ENCODE data around the gene FABP3.
"Not testable (repeated sequence)": the region's sequence is repeated elsewhere in the genome, so short reads cannot be mapped to it uniquely, and the experiment has no call there.

The FABP3 gene

DNA sequence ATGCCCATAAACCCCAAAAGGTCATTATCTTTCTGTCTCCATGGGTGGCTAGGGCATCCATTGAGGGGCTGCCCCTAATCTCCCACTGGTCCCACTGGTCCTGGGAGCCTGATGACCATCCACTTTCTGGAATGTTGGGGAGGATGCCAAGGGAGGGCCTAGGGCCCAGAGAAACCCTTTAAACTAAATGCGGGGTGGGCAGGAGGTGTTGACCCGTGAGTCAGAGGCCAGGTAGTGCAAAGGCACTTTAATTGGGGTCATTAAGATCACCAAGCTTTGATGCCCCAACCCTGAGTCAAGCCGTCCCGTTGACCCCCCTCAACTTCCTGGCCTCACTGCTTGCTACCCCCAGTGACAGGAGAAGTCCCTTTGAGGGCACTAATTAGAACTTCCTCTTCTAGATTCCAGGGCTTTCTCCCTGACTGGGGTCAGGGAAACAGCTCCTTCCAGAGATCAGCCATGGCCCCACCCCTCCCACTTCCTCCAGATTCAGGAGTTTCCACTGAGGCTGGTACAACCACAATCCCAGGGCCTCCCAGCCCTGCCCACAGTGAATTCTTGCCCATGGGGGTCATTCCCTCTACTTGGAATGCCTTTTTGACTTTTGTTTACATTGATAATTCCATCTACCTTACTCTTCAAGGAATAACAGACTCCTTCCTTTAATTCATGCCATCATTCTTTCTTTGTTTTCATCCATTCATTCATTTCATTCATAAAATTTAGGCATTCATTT, 24.7 kb upstream of the FABP3 start:
- no peak overlapping the region for H3K9ac ChIP-seq (ENCODE audit: low read length)
- no peaks in the 10 kb centered on the region for H3K9me3 ChIP-seq (ENCODE audit: control insufficient read depth, low read length)
- peaks cover 23% of the 10 kb centered on the region for H3K4me1 ChIP-seq (ENCODE audit: control insufficient read depth, insufficient read depth, low read length)
- H3K4me3 ChIP-seq (ENCODE audit: low read length), result no peak overlapping the region
- H3K36me3 ChIP-seq (ENCODE audit: control insufficient read depth, insufficient read depth, low read length, severe bottlenecking), result no peaks in the 10 kb centered on the region
- H3K27me3 ChIP-seq (replicated peaks; ENCODE audit: control insufficient read depth, insufficient read depth, low read length), result peaks cover 4% of the 10 kb centered on the region
- peak; percentile 13 for DNase-seq (ENCODE audit: low read depth)

DNA sequence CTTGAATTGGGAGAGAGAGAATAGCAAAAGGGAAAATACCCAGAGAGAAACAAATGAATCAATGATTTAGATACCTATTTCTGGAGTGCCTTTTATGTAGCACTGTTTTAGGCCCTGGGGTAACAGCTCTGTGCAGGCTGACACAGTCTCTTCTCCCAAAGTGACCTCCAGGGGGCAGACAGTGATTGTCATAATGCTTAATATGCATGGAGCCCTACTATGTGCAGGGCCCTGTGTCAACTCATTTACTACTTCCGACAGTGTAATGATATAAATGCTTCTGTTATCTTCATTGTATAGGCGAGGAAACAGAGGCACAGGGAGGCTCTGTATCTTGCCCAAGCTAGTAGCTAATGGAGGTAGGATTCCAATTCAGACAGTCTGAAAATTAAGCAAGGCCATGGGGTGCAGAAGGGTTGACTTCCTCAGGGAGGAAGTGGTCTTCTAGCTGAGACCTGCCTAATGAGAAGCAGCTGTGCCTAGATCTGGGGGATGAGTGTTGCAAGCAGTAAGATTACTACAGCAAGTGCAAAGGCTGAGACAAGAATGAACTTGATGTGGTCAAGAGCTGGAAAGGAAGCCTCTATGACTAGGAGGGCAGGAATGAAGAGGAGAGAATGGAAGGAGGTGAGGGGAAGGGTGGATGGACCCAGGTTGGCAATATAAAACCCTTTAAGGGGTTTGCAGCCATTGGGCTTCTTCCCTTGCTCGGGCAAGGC, 23.9 kb upstream of the FABP3 start:
- H3K36me3 ChIP-seq (ENCODE audit: control insufficient read depth, insufficient read depth, low read length, severe bottlenecking), result no peaks in the 10 kb centered on the region
- H3K4me3 ChIP-seq (ENCODE audit: low read length), result no peak overlapping the region
- peaks cover 23% of the 10 kb centered on the region for H3K4me1 ChIP-seq (ENCODE audit: control insufficient read depth, insufficient read depth, low read length)
- H3K27me3 ChIP-seq (replicated peaks; ENCODE audit: control insufficient read depth, insufficient read depth, low read length), result peaks cover 6% of the 10 kb centered on the region
- no peak overlapping the region for H3K9ac ChIP-seq (ENCODE audit: low read length)
- peak; percentile 63 for DNase-seq (ENCODE audit: low read depth)
- no peaks in the 10 kb centered on the region for H3K9me3 ChIP-seq (ENCODE audit: control insufficient read depth, low read length)

DNA sequence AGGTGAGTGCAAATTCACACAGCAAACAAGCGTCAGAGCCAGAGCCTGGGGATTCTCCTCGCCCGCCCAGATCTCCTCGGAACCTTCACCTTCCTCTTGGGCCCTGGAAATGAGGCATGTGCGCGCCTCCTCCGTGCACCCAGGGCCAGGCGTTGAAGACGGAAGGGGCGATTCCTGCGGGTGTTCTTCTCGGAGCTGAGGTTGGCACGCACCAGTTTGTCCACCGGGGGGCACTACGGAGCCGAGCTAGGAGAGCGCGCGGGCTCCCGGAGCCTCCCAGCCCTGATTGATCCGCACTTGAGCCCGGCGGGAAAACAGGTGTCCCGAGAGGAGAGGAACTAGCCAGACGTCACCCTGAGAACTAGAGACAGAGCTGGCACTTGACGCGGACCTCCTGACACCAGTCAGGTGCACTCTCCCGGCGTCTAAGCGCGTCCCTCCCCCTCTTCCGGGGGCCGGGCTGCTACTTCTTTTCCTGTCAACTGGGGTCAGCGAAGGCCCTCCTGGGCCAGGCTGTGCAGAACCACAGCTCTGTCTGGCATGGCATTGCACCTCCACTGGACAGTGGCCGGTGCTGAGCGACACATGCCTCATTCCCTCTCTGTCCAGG, 21.8 kb upstream of the FABP3 start:
- Histone ChIP-seq H3K4me1 (ENCODE audit: control insufficient read depth, insufficient read depth, low read length) (peaks cover 16% of the 10 kb centered on the region), H3K27me3 (replicated peaks; ENCODE audit: control insufficient read depth, insufficient read depth, low read length) (peaks cover 6% of the 10 kb centered on the region), H3K9me3 (ENCODE audit: control insufficient read depth, low read length) (no peaks in the 10 kb centered on the region), H3K9ac (ENCODE audit: low read length) (peak overlapping the region; percentile 31), H3K36me3 (ENCODE audit: control insufficient read depth, insufficient read depth, low read length, severe bottlenecking) (no peaks in the 10 kb centered on the region), H3K4me3 (ENCODE audit: low read length) (peak overlapping the region; percentile 61)
- DNase-seq (ENCODE audit: low read depth), result peak; percentile 92

DNA sequence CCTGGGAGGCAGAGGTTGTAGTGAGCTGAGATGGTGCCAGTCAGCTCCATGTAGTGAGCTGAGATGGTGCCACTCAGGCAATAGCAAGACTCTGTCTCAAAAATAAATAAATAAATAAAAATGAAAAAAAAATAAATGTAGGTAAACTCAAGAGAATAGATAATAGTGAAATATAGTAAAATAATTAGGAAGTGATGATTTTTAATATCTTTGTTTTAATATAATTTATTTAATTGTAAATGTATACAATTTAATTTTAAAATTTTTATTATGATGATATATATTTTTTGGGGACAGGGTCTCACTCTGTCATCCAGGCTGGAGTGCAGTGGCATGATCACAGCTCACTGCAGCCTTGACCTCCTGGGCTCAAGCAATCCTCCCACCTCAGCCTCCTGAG, 20.6 kb upstream of the FABP3 start:
- H3K36me3 ChIP-seq (ENCODE audit: control insufficient read depth, insufficient read depth, low read length, severe bottlenecking), result no peaks in the 10 kb centered on the region
- H3K9ac ChIP-seq (ENCODE audit: low read length), result no peak overlapping the region
- DNase-seq (ENCODE audit: low read depth), result no peak
- peaks cover 16% of the 10 kb centered on the region for H3K4me1 ChIP-seq (ENCODE audit: control insufficient read depth, insufficient read depth, low read length)
- no peaks in the 10 kb centered on the region for H3K9me3 ChIP-seq (ENCODE audit: control insufficient read depth, low read length)
- H3K4me3 ChIP-seq (ENCODE audit: low read length), result no peak overlapping the region
- peaks cover 6% of the 10 kb centered on the region for H3K27me3 ChIP-seq (replicated peaks; ENCODE audit: control insufficient read depth, insufficient read depth, low read length)

DNA sequence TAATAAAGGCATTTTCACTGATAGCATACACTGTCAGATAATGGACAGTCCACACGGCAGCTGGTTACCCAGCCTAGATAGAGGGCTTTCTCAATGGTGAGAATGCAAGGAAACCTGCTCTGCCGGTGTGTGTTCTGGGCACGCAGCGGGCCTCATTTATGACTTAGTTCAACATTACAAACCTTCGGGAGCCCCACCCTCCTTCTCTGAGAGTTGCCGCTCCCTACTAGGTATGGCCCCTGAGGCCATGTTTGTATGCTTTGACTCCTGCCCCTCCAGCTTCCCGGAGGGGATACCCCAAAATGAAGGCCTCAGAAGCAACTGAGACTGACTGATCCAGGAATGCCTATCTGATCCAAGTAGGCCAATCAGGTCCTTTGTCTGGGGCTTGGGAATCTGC, 17.2 kb upstream of the FABP3 start:
- H3K9me3 ChIP-seq (ENCODE audit: control insufficient read depth, low read length), result no peaks in the 10 kb centered on the region
- H3K36me3 ChIP-seq (ENCODE audit: control insufficient read depth, insufficient read depth, low read length, severe bottlenecking), result no peaks in the 10 kb centered on the region
- DNase-seq (ENCODE audit: low read depth), result no peak

DNA sequence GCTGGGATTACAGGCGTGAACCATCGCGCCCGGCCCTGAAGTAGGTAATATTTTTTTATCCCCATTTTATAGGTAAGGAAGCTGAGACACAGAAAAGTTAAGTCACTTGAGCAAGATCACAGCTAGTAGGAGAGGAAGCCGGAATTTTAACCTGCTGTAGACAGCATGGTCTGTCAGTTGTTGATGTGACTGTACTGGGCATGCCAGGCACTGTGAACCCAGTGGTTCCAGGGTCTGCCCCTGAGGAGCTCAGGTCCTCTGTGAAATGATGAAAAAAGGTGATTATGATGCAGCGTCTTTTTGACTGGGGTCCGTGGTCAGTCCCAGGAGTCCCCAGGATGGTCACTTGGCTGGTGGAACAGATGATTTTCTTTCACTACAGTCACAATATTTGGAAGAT, 16.7 kb upstream of the FABP3 start:
- Histone ChIP-seq H3K9ac (ENCODE audit: low read length) (no peak overlapping the region), H3K9me3 (ENCODE audit: control insufficient read depth, low read length) (no peaks in the 10 kb centered on the region)
- DNase-seq (ENCODE audit: low read depth), result no peak

More for the DNA sequence above, 17.2 kb upstream of the FABP3 start:
- Histone ChIP-seq H3K27me3 (replicated peaks; ENCODE audit: control insufficient read depth, insufficient read depth, low read length) (peaks cover 9% of the 10 kb centered on the region), H3K4me3 (ENCODE audit: low read length) (no peak overlapping the region), H3K9ac (ENCODE audit: low read length) (no peak overlapping the region), H3K4me1 (ENCODE audit: control insufficient read depth, insufficient read depth, low read length) (peaks cover 5% of the 10 kb centered on the region)

DNA sequence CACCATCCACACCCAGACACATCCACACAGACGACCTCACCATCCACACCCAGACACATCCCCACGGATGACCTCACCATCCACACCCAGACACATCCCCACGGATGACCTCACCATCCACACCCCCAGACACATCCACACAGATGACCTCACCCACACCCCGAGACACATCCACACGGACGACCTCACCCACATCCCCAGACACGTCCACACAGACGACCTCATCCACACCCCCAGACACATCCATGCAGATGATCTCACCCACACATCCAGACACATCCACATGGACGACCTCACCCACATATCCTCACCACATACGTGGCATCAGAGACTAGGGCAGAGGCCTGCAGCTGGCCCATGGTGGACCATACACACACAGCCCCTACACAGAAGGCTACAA, 14.7 kb upstream of the FABP3 start:
- Histone ChIP-seq H3K9ac (ENCODE audit: low read length) (no peak overlapping the region), H3K9me3 (ENCODE audit: control insufficient read depth, low read length) (no peaks in the 10 kb centered on the region)
- no peak for DNase-seq (ENCODE audit: low read depth)

More for the DNA sequence above, 16.7 kb upstream of the FABP3 start:
- peaks cover 5% of the 10 kb centered on the region for H3K4me1 ChIP-seq (ENCODE audit: control insufficient read depth, insufficient read depth, low read length)
- peaks cover 6% of the 10 kb centered on the region for H3K27me3 ChIP-seq (replicated peaks; ENCODE audit: control insufficient read depth, insufficient read depth, low read length)
- H3K4me3 ChIP-seq (ENCODE audit: low read length), result no peak overlapping the region
- no peaks in the 10 kb centered on the region for H3K36me3 ChIP-seq (ENCODE audit: control insufficient read depth, insufficient read depth, low read length, severe bottlenecking)

DNA sequence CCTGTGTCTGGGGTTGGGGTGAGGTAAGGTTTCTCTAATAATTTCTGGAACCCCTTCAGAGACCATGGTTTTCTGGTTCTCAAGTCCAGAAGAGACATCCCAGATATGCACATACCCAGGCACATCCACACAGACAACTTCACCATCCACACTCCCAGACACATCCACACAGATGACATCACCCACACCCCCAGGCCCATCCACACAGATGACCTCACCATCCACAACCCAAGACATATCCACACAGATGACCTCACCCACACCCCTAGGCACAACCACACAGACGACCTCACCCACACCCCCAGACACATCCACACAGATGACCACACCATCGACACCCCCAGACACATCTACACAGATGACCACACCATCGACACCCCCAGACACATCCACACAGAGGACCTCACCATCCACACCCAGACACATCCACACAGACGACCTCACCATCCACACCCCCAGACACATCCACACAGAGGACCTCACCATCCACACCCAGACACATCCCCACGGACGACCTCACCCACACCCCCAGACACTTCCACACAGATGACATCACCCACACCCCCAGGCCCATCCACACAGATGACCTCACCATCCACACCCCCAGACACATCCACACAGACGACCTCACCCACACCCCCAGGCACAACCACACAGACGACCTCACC, 13.8 kb upstream of the FABP3 start:
- DNase-seq (ENCODE audit: low read depth); H3K36me3 ChIP-seq (ENCODE audit: control insufficient read depth, insufficient read depth, low read length, severe bottlenecking); H3K27me3 ChIP-seq (replicated peaks; ENCODE audit: control insufficient read depth, insufficient read depth, low read length); H3K9me3 ChIP-seq (ENCODE audit: control insufficient read depth, low read length); H3K9ac ChIP-seq (ENCODE audit: low read length); H3K4me3 ChIP-seq (ENCODE audit: low read length): not testable (repeated sequence)
- peaks cover 18% of the 10 kb centered on the region for H3K4me1 ChIP-seq (ENCODE audit: control insufficient read depth, insufficient read depth, low read length)

More for the DNA sequence above, 14.7 kb upstream of the FABP3 start:
- Histone ChIP-seq H3K27me3 (replicated peaks; ENCODE audit: control insufficient read depth, insufficient read depth, low read length) (peaks cover 5% of the 10 kb centered on the region), H3K4me1 (ENCODE audit: control insufficient read depth, insufficient read depth, low read length) (peaks cover 9% of the 10 kb centered on the region), H3K36me3 (ENCODE audit: control insufficient read depth, insufficient read depth, low read length, severe bottlenecking) (no peaks in the 10 kb centered on the region), H3K4me3 (ENCODE audit: low read length) (no peak overlapping the region)

DNA sequence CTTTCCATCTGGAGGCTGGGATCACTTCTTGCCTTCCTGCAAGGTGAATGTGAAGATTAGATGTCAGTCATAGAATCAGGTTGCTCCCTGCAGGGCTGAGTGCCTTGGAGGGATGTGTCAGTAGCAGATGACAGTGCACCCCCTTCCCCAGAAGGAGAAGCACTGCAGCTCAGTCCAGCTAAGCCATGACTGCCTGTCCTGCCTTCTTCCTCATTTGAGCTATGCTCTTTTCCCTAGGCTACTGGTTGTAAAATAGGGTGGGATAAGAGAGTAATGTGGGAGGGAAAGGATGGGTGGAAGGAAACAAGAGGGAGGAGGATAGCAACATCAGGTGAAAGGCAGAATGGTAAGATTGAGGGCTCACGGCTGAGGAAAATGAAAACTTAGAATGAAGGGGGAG, 11.1 kb upstream of the FABP3 start:
- Histone ChIP-seq H3K27me3 (replicated peaks; ENCODE audit: control insufficient read depth, insufficient read depth, low read length) (peaks cover 3% of the 10 kb centered on the region), H3K9me3 (ENCODE audit: control insufficient read depth, low read length) (no peaks in the 10 kb centered on the region), H3K4me3 (ENCODE audit: low read length) (no peak overlapping the region), H3K36me3 (ENCODE audit: control insufficient read depth, insufficient read depth, low read length, severe bottlenecking) (no peaks in the 10 kb centered on the region), H3K4me1 (ENCODE audit: control insufficient read depth, insufficient read depth, low read length) (peaks cover 42% of the 10 kb centered on the region), H3K9ac (ENCODE audit: low read length) (no peak overlapping the region)
- no peak for DNase-seq (ENCODE audit: low read depth)

DNA sequence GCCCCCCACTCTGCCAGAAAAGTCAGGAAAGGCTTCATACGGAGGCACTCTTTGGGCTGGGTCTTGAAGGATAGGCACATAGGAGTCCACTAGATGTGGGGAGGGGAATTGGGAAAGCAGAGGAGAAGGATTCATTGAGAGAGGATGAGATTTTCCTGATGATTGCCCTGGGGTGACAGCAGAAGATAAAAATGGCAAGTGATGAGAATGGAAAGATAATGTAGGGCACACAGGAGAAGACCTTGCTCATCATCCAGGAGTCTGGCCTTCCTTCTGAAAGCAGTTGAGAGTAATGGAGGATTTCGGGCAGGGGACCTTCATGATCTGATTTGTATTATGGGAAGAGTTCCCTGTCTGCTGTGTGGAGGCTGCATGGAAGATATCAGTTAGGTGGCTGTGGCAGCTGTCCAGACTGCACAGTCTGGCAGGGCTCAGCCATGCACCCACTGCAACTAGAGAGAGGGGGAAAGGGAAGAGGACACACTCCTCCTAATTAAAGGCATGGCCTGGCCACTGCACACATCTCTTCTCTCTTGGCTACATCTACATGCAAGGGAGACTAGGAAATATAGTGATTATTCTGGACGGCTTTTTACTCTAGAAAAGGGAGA, 9.6 kb upstream of the FABP3 start:
- peaks cover 51% of the 10 kb centered on the region for H3K4me1 ChIP-seq (ENCODE audit: control insufficient read depth, insufficient read depth, low read length)
- H3K36me3 ChIP-seq (ENCODE audit: control insufficient read depth, insufficient read depth, low read length, severe bottlenecking), result no peaks in the 10 kb centered on the region
- no peaks in the 10 kb centered on the region for H3K9me3 ChIP-seq (ENCODE audit: control insufficient read depth, low read length)
- no peak for DNase-seq (ENCODE audit: low read depth)
- peak overlapping the region; percentile 10 for H3K9ac ChIP-seq (ENCODE audit: low read length)
- H3K4me3 ChIP-seq (ENCODE audit: low read length), result peak overlapping the region; percentile 12
- H3K27me3 ChIP-seq (replicated peaks; ENCODE audit: control insufficient read depth, insufficient read depth, low read length), result peaks cover 3% of the 10 kb centered on the region

All from adipocyte (in vitro differentiated cells).